Measurements from ENCODE around the gene FANCE.
"Not testable (repeated sequence)": the region's sequence is repeated elsewhere in the genome, so short reads cannot be mapped to it uniquely, and the experiment has no call there.

The FANCE gene

DNA sequence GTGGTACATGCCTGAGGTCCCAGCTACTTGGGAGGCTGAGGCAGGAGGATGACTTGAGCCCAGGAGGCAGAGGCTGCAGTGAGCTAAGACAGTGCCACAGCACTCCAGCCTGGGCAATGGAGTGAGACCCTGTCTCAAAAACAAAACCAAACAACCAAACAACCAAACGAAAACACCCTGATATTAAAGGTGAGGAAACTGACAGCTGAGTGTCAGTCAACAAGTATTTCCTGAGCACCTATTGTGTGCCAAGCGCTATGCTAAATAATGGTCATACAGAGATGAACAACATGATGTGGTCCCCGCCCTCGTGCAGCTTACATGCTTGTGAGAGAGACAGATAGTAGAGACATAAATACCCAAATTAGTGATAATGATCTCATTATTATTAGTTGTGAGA is 62.4 kb downstream of the FANCE start:
- no peaks in the 10 kb centered on the region for H3K9me3 ChIP-seq (ENCODE audit: control insufficient read depth, insufficient read depth, low read depth, low read length)
- no peak overlapping the region for H3K9ac ChIP-seq (ENCODE audit: low read length)
- H3K27ac ChIP-seq (ENCODE audit: low read depth, low read length) = no peak overlapping the region
- H3K27me3 ChIP-seq (ENCODE audit: control insufficient read depth, insufficient read depth, low read length) = peaks cover 6% of the 10 kb centered on the region; the same call in 1 of the 2 replicates
- no peaks in the 10 kb centered on the region for H3K36me3 ChIP-seq (ENCODE audit: control insufficient read depth, insufficient read depth, low read length)
- H3K4me3 ChIP-seq (ENCODE audit: low read depth, low read length) = no peak overlapping the region
- H3K4me1 ChIP-seq (ENCODE audit: control insufficient read depth, insufficient read depth, low read length) = peaks cover 23% of the 10 kb centered on the region

DNA sequence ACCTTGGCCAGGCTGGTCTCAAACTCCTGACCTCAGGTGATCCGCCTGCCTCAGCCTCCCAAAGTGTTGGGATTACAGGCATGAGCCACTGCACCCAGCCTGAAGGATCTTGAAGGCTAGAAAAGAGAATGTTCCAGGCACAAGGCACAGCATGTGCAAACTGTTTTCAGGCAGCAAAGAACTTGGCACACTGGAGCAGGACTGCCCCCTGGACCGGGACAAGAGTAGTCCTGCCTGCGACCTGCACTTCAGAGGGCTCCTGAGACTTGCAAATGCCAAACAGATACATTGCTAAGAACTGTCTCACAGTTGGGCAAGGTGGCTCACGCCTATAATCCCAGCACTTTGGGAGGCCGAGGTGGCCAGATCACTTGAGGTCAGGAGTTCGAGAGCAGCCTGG is 63.8 kb downstream of the FANCE start:
- not testable (repeated sequence) for H3K4me3 ChIP-seq (ENCODE audit: low read depth, low read length); H3K9me3 ChIP-seq (ENCODE audit: control insufficient read depth, insufficient read depth, low read depth, low read length); H3K36me3 ChIP-seq (ENCODE audit: control insufficient read depth, insufficient read depth, low read length); H3K9ac ChIP-seq (ENCODE audit: low read length); H3K27ac ChIP-seq (ENCODE audit: low read depth, low read length); H3K27me3 ChIP-seq (ENCODE audit: control insufficient read depth, insufficient read depth, low read length)
- H3K4me1 ChIP-seq (ENCODE audit: control insufficient read depth, insufficient read depth, low read length) = peaks cover 24% of the 10 kb centered on the region
